Loucy (cell line): ENCODE data around the gene ST3GAL3.

Experiments used
- H2AFZ ChIP-seq: fragments of 200-600 bp; sonication (generic); 2 replicates; pipeline ENCODE4 v1.6.0; 2016; ENCODE audit warnings: antibody characterized with exemption, mild to moderate bottlenecking, low read length, moderate library complexity
- H3F3A ChIP-seq: fragments of 200-600 bp; 2 replicates; pipeline ENCODE4 v1.6.0; 2016; ENCODE audit warnings: antibody characterized with exemption, low read depth, mild to moderate bottlenecking
- H3K27me3 ChIP-seq: fragments of 200-600 bp; sonication (generic); 2 replicates; pipeline ENCODE4 v1.6.1; 2014; ENCODE audit warnings: low read length, mild to moderate bottlenecking; ENCODE audit not compliant: insufficient read depth, poor library complexity, severe bottlenecking
- H3K36me3 ChIP-seq: fragments of 200-600 bp; sonication (generic); 2 replicates; pipeline ENCODE4 v1.6.1; 2016; ENCODE audit warnings: low read length; ENCODE audit not compliant: insufficient read depth
- H3K4me1 ChIP-seq: fragments of 200-600 bp; sonication (generic); 2 replicates; pipeline ENCODE4 v1.5.1; 2014; ENCODE audit warnings: low read length, mild to moderate bottlenecking; ENCODE audit not compliant: insufficient read depth, poor library complexity, severe bottlenecking
- H3K4me2 ChIP-seq: fragments of 200-600 bp; sonication (generic); 2 replicates; pipeline ENCODE4 v1.6.0; 2014; ENCODE audit warnings: antibody characterized with exemption, low read length, low read depth, mild to moderate bottlenecking; ENCODE audit not compliant: poor library complexity, severe bottlenecking
- H3K4me3 ChIP-seq: fragments of 200-600 bp; sonication (generic); 2 replicates; pipeline ENCODE4 v1.5.1; 2014; ENCODE audit warnings: low read length, mild to moderate bottlenecking, mixed read lengths; ENCODE audit not compliant: poor library complexity, severe bottlenecking
- H3K79me2 ChIP-seq: fragments of 200-600 bp; sonication (generic); 2 replicates; pipeline ENCODE4 v1.6.1; 2014; ENCODE audit warnings: low read length; ENCODE audit not compliant: insufficient read depth
- H3K9ac ChIP-seq: fragments of 200-600 bp; sonication (generic); 2 replicates; pipeline ENCODE4 v1.6.0; 2014; ENCODE audit warnings: mild to moderate bottlenecking, low read depth, low read length, moderate library complexity; ENCODE audit not compliant: poor library complexity, severe bottlenecking
- H3K9me2 ChIP-seq: fragments of 200-600 bp; sonication (generic); replicated peaks from 2 replicates; pipeline ENCODE4 v1.6.1; 2016; ENCODE audit warnings: low read depth, low read length, mixed read lengths
- H3K9me3 ChIP-seq: fragments of 200-600 bp; sonication (generic); 2 replicates; pipeline ENCODE4 v1.6.1; 2014; ENCODE audit warnings: mild to moderate bottlenecking, antibody characterized with exemption, low read length, low read depth; ENCODE audit not compliant: insufficient read depth
- H4K20me1 ChIP-seq: fragments of 200-600 bp; sonication (generic); 2 replicates; pipeline ENCODE4 v1.6.0; 2014; ENCODE audit warnings: antibody characterized with exemption, low read length, mild to moderate bottlenecking; ENCODE audit not compliant: insufficient read depth, poor library complexity, severe bottlenecking
- EZH2phosphoT487 ChIP-seq: fragments of 200-600 bp; IDR thresholded peaks from 2 replicates; pipeline ENCODE4 v1.6.1; 2018; ENCODE audit warnings: antibody characterized with exemption, mild to moderate bottlenecking, moderate library complexity, borderline replicate concordance
- TF ChIP-seq, protein P1 (sequence below): fragments of 200-600 bp; sonication (generic); conservative IDR thresholded peaks from 2 replicates; pipeline ENCODE4 v1.5.1; 2014; ENCODE audit warnings: mild to moderate bottlenecking, antibody characterized with exemption, low read length

Gene ST3GAL3

GRCh38 chr1:43849670-43850069 is 142.3 kb downstream of the ST3GAL3 start:
- Histone ChIP-seq H3K9ac (peak overlapping the region; percentile 44), H3K27me3 (no peaks in the 10 kb centered on the region), H4K20me1 (peaks cover 2% of the 10 kb centered on the region), H3K4me1 (peaks cover 51% of the 10 kb centered on the region), H3F3A (peaks cover 10% of the 10 kb centered on the region; the same call in 1 of the 2 replicates), H3K4me3 (no peak overlapping the region), H3K9me3 (no peaks in the 10 kb centered on the region), H2AFZ (no peak overlapping the region), H3K79me2 (no peaks in the 10 kb centered on the region), H3K9me2 (no peaks in the 10 kb centered on the region), H3K4me2 (peak overlapping the region; percentile 46), H3K36me3 (no peaks in the 10 kb centered on the region)
- TF ChIP-seq, protein P1, sequence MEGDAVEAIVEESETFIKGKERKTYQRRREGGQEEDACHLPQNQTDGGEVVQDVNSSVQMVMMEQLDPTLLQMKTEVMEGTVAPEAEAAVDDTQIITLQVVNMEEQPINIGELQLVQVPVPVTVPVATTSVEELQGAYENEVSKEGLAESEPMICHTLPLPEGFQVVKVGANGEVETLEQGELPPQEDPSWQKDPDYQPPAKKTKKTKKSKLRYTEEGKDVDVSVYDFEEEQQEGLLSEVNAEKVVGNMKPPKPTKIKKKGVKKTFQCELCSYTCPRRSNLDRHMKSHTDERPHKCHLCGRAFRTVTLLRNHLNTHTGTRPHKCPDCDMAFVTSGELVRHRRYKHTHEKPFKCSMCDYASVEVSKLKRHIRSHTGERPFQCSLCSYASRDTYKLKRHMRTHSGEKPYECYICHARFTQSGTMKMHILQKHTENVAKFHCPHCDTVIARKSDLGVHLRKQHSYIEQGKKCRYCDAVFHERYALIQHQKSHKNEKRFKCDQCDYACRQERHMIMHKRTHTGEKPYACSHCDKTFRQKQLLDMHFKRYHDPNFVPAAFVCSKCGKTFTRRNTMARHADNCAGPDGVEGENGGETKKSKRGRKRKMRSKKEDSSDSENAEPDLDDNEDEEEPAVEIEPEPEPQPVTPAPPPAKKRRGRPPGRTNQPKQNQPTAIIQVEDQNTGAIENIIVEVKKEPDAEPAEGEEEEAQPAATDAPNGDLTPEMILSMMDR = no peak
- TF ChIP-seq EZH2phosphoT487 = no peak

DNA sequence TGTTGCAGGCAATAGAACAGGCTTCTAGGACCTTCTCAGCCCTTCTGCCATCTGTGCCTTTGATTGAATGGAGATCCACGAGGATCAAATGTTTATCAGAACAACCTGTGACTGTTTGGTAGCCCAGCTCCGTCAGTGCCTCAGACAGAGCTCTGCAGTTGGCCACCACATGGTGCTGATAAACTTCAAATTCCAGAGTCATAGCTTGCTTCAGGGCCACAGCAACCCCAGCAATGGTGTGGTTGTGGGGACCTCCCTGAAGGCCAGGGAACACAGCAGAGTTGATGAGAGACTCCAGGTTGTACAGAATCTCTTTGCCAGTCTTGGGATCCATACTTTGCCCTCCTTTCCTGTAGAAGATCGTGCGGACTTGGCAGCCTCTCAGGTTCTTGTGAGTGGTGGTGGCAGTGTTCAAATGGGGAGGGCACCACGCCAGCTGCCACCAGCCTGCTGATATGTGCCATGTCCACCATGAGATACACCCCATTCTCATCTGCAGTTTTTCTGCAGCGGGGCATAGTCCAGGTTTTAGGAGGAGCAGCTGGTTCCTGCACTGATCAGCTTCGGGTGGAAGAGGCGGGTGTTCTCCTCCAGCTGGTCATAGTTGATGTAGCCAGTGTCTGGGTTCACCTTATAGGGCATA is 143.4 kb downstream of the ST3GAL3 start:
- Histone ChIP-seq H2AFZ (no peak overlapping the region), H3K79me2 (no peaks in the 10 kb centered on the region), H4K20me1 (peaks cover 2% of the 10 kb centered on the region), H3K4me1 (peaks cover 53% of the 10 kb centered on the region), H3F3A (peaks cover 10% of the 10 kb centered on the region; the same call in 1 of the 2 replicates), H3K4me3 (no peak overlapping the region), H3K9me2 (no peaks in the 10 kb centered on the region), H3K9me3 (no peaks in the 10 kb centered on the region), H3K9ac (no peak overlapping the region), H3K36me3 (no peaks in the 10 kb centered on the region), H3K27me3 (no peaks in the 10 kb centered on the region), H3K4me2 (no peak overlapping the region)
- TF ChIP-seq EZH2phosphoT487 = no peak
- TF ChIP-seq, protein P1 = no peak

GRCh38 chr1:43851561-43852338 is 144.4 kb downstream of the ST3GAL3 start:
- H3K36me3 ChIP-seq = no peaks in the 10 kb centered on the region
- H3K9ac ChIP-seq = no peak overlapping the region
- H3K9me2 ChIP-seq = no peaks in the 10 kb centered on the region
- H3K27me3 ChIP-seq = no peaks in the 10 kb centered on the region
- H3K4me2 ChIP-seq = no peak overlapping the region
- no peak overlapping the region for H2AFZ ChIP-seq
- TF ChIP-seq, protein P1 = no peak
- no peak for TF ChIP-seq EZH2phosphoT487
- H3F3A ChIP-seq = peaks cover 10% of the 10 kb centered on the region; the same call in 1 of the 2 replicates
- H4K20me1 ChIP-seq = peaks cover 2% of the 10 kb centered on the region
- no peaks in the 10 kb centered on the region for H3K79me2 ChIP-seq
- H3K4me3 ChIP-seq = no peak overlapping the region
- H3K4me1 ChIP-seq = peaks cover 44% of the 10 kb centered on the region
- no peaks in the 10 kb centered on the region for H3K9me3 ChIP-seq
